HepG2 (cell line): ENCODE measurements around the gene LIME1. TPM values are rescaled to one million over a fixed set of nuclear protein-coding genes. Genes with fewer than 3 reads are reported as not detected.

Source experiments
- ATF2 ChIP-seq: sonication (generic); formaldehyde crosslinking; IDR thresholded peaks from 2 replicates; pipeline ENCODE4 v1.4.0; 2020; ENCODE audit warnings: missing genetic modification reagents
- BORCS8-MEF2B ChIP-seq: sonication (generic); formaldehyde crosslinking; IDR thresholded peaks from 2 replicates; pipeline ENCODE4 v1.8.0; 2022; ENCODE audit warnings: mild to moderate bottlenecking, missing genetic modification reagents
- CBX5 ChIP-seq: sonication (generic); formaldehyde crosslinking; IDR thresholded peaks from 2 replicates; pipeline ENCODE4 v1.4.0; 2020; ENCODE audit warnings: missing genetic modification reagents, borderline replicate concordance
- ETV6 ChIP-seq: sonication (generic); formaldehyde crosslinking; conservative IDR thresholded peaks from 2 replicates; pipeline ENCODE4 v1.4.0; 2020; ENCODE audit warnings: missing genetic modification reagents
- FOXC1 ChIP-seq: sonication (generic); formaldehyde crosslinking; IDR thresholded peaks from 2 replicates; pipeline ENCODE4 v1.8.0; 2022; ENCODE audit warnings: mild to moderate bottlenecking, missing genetic modification reagents, borderline replicate concordance
- FUBP1 ChIP-seq: sonication (generic); formaldehyde crosslinking; IDR thresholded peaks from 2 replicates; pipeline ENCODE4 v1.5.1; 2020; ENCODE audit warnings: missing genetic modification reagents, mild to moderate bottlenecking, borderline replicate concordance
- GLI4 ChIP-seq: sonication (generic); formaldehyde crosslinking; IDR thresholded peaks from 2 replicates; pipeline ENCODE4 v1.5.1; 2020; ENCODE audit warnings: missing genetic modification reagents, mild to moderate bottlenecking, moderate library complexity, borderline replicate concordance
- HDAC2 ChIP-seq: sonication (generic); formaldehyde crosslinking; IDR thresholded peaks from 2 replicates; pipeline ENCODE4 v1.4.0; 2020; ENCODE audit warnings: missing genetic modification reagents
- HINFP ChIP-seq: sonication (generic); formaldehyde crosslinking; IDR thresholded peaks from 2 replicates; pipeline ENCODE4 v1.4.0; 2020; ENCODE audit warnings: low read depth, mild to moderate bottlenecking, missing genetic modification reagents
- PHF20 ChIP-seq: sonication (generic); formaldehyde crosslinking; IDR thresholded peaks from 2 replicates; pipeline ENCODE4 v1.5.0; 2020; ENCODE audit warnings: mild to moderate bottlenecking, missing genetic modification reagents
- RBM22 ChIP-seq: fragments of 200-400 bp; formaldehyde crosslinking; optimal IDR thresholded peaks from 2 replicates; pipeline ENCODE3; 2017; ENCODE audit warnings: mild to moderate bottlenecking, low read length, moderate library complexity
- SAFB2 ChIP-seq: sonication (generic); formaldehyde crosslinking; IDR thresholded peaks from 2 replicates; pipeline ENCODE4 v1.5.1; 2020; ENCODE audit warnings: missing genetic modification reagents, low read depth, mild to moderate bottlenecking, borderline replicate concordance
- ZBED4 ChIP-seq: sonication (generic); formaldehyde crosslinking; IDR thresholded peaks from 2 replicates; pipeline ENCODE4 v1.4.0; 2020; ENCODE audit warnings: missing genetic modification reagents, borderline replicate concordance
- ZNF275 ChIP-seq: sonication (generic); formaldehyde crosslinking; IDR thresholded peaks from 2 replicates; pipeline ENCODE4 v1.8.0; 2022; ENCODE audit warnings: missing genetic modification reagents, mild to moderate bottlenecking, inconsistent platforms, borderline replicate concordance
- ZNF501 ChIP-seq: sonication (generic); formaldehyde crosslinking; IDR thresholded peaks from 2 replicates; pipeline ENCODE4 v1.5.1; 2020; ENCODE audit warnings: mild to moderate bottlenecking, moderate library complexity, missing genetic modification reagents
- ZNF740 ChIP-seq: sonication (generic); formaldehyde crosslinking; IDR thresholded peaks from 2 replicates; pipeline ENCODE4 v1.4.0; 2020; ENCODE audit warnings: missing genetic modification reagents
- ZNF772 ChIP-seq: sonication (generic); formaldehyde crosslinking; IDR thresholded peaks from 2 replicates; pipeline ENCODE4 v1.5.0; 2020; ENCODE audit warnings: mild to moderate bottlenecking, missing genetic modification reagents
- polyA plus RNA-seq, 8 experiments: library from polyadenylated mRNA; depleted of rRNA in 3 of 8; stranded (reverse) in 7 of 8; unstranded in 1 of 8; fragments of >200 nt; fragmentation: Illumina TruSeq in 4 of 8; extraction: Trizol in 4 of 8; gene quantifications; 2 replicates each; pipeline versions ENCODE4 v1.2.1 to v1.2.3, GENCODE V29; 2011 to 2016; ENCODE audit warnings: low read depth in 4 of 8, missing spikeins in 1 of 8, mixed read lengths in 1 of 8; ENCODE audit not compliant: insufficient read depth in 1 of 8
- total RNA-seq, 5 experiments: library from RNA; depleted of rRNA; stranded (reverse); fragments of >200 nt; fragmentation: Illumina TruSeq; extraction: Trizol; gene quantifications; 2 replicates each; pipeline ENCODE4 v1.2.3, GENCODE V29; 2016; ENCODE audit warnings: low read depth in 1 of 5

The LIME1 gene
- total and polyA plus RNA-seq, 2 of the 13 experiments (the other 11 are each of a cell fraction or from before 2014, with no cell fraction given): 13.0 to 61.5 TPM

GRCh38 chr20:63706852-63707557 is 29.5 kb upstream of the LIME1 start (continued):
- TF ChIP-seq ZBED4: peak; percentile 79; the same call in 1 of the 2 replicates
- TF ChIP-seq HDAC2: 0 out of 2 replicates have a peak, but pooled peaks have one; percentile 43
- TF ChIP-seq ZNF772: peak; percentile 21
- peak; percentile 82; the same call in 1 of the 2 replicates for TF ChIP-seq ZNF501
- TF ChIP-seq ETV6: no peak; the same call in 1 of the 2 replicates
- TF ChIP-seq HINFP: peak; percentile 84
- TF ChIP-seq ZNF740 (CRISPR knock-in tag): no peak
- no peak for TF ChIP-seq FOXC1 (CRISPR knock-in tag)
- TF ChIP-seq PHF20 (CRISPR knock-in tag): no peak; the same call in 1 of the 2 replicates
- TF ChIP-seq BORCS8-MEF2B (CRISPR knock-in tag): peak; percentile 20; the same call in 1 of the 2 replicates
- peak; percentile 73 for TF ChIP-seq RBM22
- 0 out of 2 replicates have a peak, but pooled peaks have one; percentile 3 for TF ChIP-seq GLI4 (CRISPR knock-in tag)
- TF ChIP-seq ZNF275 (CRISPR knock-in tag): no peak
- TF ChIP-seq CBX5 (CRISPR knock-in tag): peak; percentile 88
- 0 out of 2 replicates have a peak, but pooled peaks have one; percentile 75 for TF ChIP-seq FUBP1 (CRISPR knock-in tag)
- TF ChIP-seq ATF2 (CRISPR knock-in tag): peak; percentile 9; the same call in 1 of the 2 replicates
- TF ChIP-seq SAFB2 (CRISPR knock-in tag): peak; percentile 79; the same call in 1 of the 2 replicates
